ENCODE results near the gene SRP68.
A peak's percentile ranks its signal among the peaks of the same experiment; 100 is the strongest.

The SRP68 gene

DNA sequence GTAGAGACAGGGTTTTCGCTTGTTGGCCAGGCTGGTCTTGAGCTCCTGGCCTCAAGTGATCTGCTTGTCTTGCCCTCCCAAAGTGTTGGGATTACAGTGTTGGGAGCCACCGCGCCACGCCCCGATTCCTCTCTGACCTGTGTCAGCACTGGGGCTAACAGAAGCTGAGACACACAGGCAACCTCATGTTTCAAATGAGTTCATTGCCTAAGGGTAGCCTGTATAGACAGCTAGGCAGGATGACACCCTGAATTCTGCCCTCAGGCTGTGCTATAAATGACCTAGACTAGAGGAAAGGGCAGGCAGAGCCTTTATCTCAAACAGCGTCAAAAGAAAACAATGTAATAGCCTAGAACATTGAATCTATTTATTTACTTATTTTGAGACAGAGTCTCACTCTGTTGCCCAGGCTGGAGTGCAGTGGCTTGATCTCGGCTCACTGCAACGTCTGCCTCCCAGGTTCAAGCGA is 74.0 kb downstream of the SRP68 start:
- no peak for DNase-seq (ENCODE audit: low read depth in 2 of 2)

DNA sequence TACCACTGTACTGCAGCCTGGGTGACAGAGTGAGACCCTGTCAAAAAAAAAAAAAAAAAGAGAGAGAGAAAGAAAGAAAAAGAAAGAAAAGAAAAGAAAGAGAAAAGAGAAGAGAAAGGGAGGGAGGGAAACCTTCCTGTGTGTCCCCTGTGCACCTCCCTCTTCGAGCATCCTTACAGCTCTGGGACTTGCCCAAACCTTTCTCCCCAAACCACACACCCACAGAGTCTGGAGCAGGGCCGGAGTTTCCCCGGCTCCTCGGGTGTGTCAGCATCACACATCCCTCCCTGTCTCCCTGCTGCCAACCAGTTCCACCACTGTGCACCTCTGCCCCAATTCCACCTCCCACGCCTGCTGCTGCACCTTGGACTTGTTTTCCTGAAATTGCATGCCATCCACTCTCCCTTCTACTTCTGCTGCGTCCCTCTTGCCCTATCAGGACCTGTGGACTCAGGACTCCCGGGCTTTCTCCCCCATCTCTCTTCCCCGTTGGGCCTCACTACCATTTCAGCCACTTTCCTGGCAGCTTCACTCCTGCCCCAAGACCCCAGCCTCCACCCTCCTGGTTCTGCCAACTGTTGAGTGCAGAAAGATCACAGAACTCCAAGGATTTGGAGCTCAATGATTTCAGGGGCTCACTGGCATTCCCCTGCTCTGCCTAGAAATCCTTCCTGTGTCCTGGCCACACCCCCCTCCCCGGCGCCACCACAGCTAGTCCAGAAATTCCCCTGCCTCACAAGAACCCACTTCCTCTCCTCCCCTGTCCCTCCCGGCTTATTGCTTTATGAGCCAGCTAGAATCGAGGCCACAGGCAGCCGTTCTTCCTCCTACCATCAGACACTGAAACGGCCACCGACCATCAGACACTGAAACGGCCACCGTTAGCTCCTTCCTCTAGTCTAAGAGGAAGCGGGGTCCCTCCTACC is 75.4 kb downstream of the SRP68 start:
- DNase-seq (ENCODE audit: low read depth in 2 of 2): peak in 1 of 2 donors; percentile 28

DNA sequence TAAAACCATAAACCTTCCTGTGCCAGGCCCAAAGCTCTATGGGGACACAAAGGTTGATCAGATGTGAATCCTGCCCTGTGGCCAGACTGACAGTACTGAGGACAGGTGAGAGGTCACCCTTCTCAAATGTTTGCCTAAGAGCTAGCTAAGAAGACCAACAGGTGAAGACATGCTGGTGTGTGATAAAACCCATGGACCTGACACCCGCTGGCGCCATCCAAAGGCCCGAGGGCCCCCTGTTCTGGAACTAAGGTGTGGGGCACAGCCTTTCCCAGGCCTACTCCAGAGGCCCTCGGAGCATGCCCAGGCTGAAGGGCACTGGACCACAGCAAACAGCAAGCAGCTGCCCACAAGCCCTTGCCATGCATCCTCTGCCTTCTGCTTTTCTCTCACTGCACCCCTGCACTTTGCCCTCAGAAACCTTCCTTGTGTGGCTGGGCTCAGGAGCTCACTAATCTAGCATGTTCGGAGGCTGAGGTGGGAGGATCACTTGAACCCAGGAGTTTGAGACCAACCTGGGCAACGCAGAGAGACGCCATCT is 76.9 kb downstream of the SRP68 start:
- no peak for DNase-seq (ENCODE audit: low read depth in 2 of 2)

DNA sequence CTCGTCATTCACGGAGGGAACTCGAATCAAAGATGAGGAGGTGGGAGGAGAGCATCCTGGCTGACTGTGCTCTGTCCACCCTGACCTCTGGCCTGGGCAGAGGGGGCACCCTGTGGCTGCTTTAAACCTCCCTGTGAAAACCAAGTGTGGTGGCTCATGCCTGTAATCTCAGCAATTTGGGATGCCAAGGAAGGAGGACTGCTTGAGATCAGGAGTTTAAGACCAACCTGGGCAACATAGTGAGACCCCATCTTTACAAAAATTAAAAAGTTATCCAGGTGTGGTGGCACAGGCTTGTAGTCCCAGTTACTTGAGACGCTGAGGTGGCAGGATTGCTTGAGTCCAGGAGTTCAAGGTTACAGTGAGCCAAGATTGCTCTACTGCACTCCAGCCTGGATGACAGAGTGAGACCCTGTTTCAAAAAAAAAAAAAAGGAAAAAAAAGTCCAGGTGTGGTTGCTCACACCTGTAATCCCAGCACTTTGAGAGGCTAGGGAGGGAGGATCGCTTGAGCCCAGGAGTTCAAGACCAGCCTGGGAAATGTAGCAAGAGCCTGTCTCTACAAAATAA is 77.4 kb downstream of the SRP68 start:
- no peak for DNase-seq (ENCODE audit: low read depth in 2 of 2)

DNA sequence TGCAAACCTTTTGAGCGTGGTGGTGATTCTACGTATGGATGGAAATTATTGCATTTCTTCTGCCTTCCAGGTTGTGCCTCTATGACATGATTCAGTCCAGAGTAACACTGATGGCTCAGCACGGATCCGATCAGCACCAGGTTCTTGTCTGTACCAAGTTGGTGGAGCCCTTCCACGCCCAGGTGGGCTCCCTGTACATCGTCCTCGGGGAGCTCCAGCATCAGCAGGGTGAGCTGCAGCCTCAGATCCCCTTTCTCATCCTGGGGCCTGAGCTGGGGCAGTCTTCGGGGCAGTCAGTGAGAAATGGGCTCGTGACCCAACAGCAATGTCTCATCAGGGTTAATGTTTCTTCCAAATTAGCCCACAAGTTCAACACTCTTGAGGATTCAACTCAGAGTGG is 80.9 kb downstream of the SRP68 start:
- no peak for DNase-seq (ENCODE audit: low read depth in 2 of 2)

Measured in activated CD4-positive, alpha-beta T cell treated with anti-CD3 and anti-CD28 coated beads for 24 hours (primary cell).